OCI-LY7 (cell line): ENCODE measurements around the gene CD2BP2. TPM values are rescaled to one million over a fixed set of nuclear protein-coding genes. Genes with fewer than 3 reads are reported as not detected.

Source experiments
- BruUV-seq: library from RNA; stranded (reverse); fragments of 400-500 nt; replicated peaks from 2 replicates; lab custom pipeline; 2021; lab: Mats Ljungman, UMichigan
- CTCF ChIA-PET: fragments of 300-600 bp; sonication (Branson Sonifier 250); formaldehyde crosslinking; loops from one replicate; lab custom pipeline; 2022; ENCODE audit warnings: antibody characterized with exemption; ENCODE audit not compliant: unreplicated experiment; lab: Charles Lee
- POLR2A ChIA-PET: fragments of 300-600 bp; sonication (Branson Sonifier 250); formaldehyde crosslinking; loops from one replicate; lab custom pipeline; 2022; ENCODE audit warnings: antibody characterized with exemption; lab: Charles Lee
- DNase-seq: peaks from one replicate; pipeline ENCODE4 v3.0.0-alpha.2; 2015; ENCODE audit warnings: low spot score
- H2AFZ ChIP-seq: fragments of 200-600 bp; sonication (generic), shearing (Covaris generic); 2 replicates; pipeline ENCODE4 v1.6.1; 2014; ENCODE audit warnings: mild to moderate bottlenecking, antibody characterized with exemption, low read length, moderate library complexity
- H3K27ac ChIP-seq: fragments of 200-600 bp; sonication (generic); 2 replicates; pipeline ENCODE4 v1.5.1; 2014; ENCODE audit warnings: mixed run types, low read depth, mild to moderate bottlenecking, moderate library complexity, low read length, inconsistent platforms; ENCODE audit not compliant: poor library complexity, severe bottlenecking
- H3K36me3 ChIP-seq: fragments of 200-600 bp; sonication (generic); 2 replicates; pipeline ENCODE4 v1.6.1; 2014; ENCODE audit warnings: mild to moderate bottlenecking, antibody characterized with exemption, low read length, moderate library complexity, mixed read lengths; ENCODE audit not compliant: insufficient read depth
- H3K4me1 ChIP-seq: fragments of 200-600 bp; sonication (generic); 2 replicates; pipeline ENCODE4 v1.5.1; 2014; ENCODE audit warnings: mild to moderate bottlenecking, low read length; ENCODE audit not compliant: insufficient read depth, poor library complexity, severe bottlenecking
- H3K4me2 ChIP-seq: fragments of 200-600 bp; sonication (generic); 2 replicates; pipeline ENCODE4 v1.6.1; 2014; ENCODE audit warnings: mild to moderate bottlenecking, low read length
- H3K4me3 ChIP-seq: fragments of 200-600 bp; sonication (generic); 2 replicates; pipeline ENCODE4 v1.5.1; 2014; ENCODE audit warnings: mild to moderate bottlenecking, low read depth, low read length; ENCODE audit not compliant: poor library complexity, severe bottlenecking
- H3K79me2 ChIP-seq: fragments of 200-600 bp; sonication (generic); 2 replicates; pipeline ENCODE4 v1.6.1; 2016; ENCODE audit warnings: low read depth, mild to moderate bottlenecking, low read length, moderate library complexity, mixed read lengths; ENCODE audit not compliant: insufficient read depth
- H3K9me2 ChIP-seq: fragments of 200-600 bp; sonication (generic); 2 replicates; pipeline ENCODE4 v1.6.1; 2016; ENCODE audit warnings: mild to moderate bottlenecking, low read length, mixed read lengths; ENCODE audit not compliant: insufficient read depth
- H3K9me3 ChIP-seq: fragments of 200-600 bp; sonication (generic); 2 replicates; pipeline ENCODE4 v1.6.1; 2014; ENCODE audit warnings: mild to moderate bottlenecking, mixed run types, low read length, mixed read lengths
- H4K20me1 ChIP-seq: fragments of 200-600 bp; sonication (generic); 2 replicates; pipeline ENCODE4 v1.6.1; 2014; ENCODE audit warnings: mild to moderate bottlenecking, antibody characterized with exemption, low read length, moderate library complexity, mixed read lengths; ENCODE audit not compliant: insufficient read depth
- CTCF ChIP-seq: fragments of 200-600 bp; sonication (generic); conservative IDR thresholded peaks from 2 replicates; pipeline ENCODE4 v1.5.1; 2014; ENCODE audit warnings: mild to moderate bottlenecking, antibody characterized with exemption, low read length, moderate library complexity, mixed read lengths
- EZH2phosphoT487 ChIP-seq: fragments of 200-600 bp; sonication (generic); IDR thresholded peaks from 2 replicates; pipeline ENCODE4 v1.6.1; 2018; ENCODE audit warnings: low read depth, borderline replicate concordance, mild to moderate bottlenecking, mixed run types, antibody characterized with exemption, low read length, moderate library complexity, mixed read lengths
- intact Hi-C: fragments of 100-400 bp; cut with micrococcal nuclease; formaldehyde crosslinking; loops from one replicate; pipeline ENCODE4 v1.10.0; 2022; ENCODE audit not compliant: unreplicated experiment
- total RNA-seq, 2 experiments: library from RNA; depleted of rRNA in 1 of 2; stranded (reverse); fragments of >200 nt in 1 of 2; shearing (Covaris generic) in 1 of 2; gene quantifications; 2 replicates each; pipeline ENCODE4 v1.2.3, GENCODE V29; 2014 to 2022

The CD2BP2 gene
- total RNA-seq, 2 experiments from 2014 or later = 69.2 to 111 TPM

- Histone ChIP-seq H3K9me2 (no peaks in the 10 kb centered on the region), H3K4me2 (peak overlapping the region; percentile 60), H3K9me3 (no peaks in the 10 kb centered on the region), H3K36me3 (peaks cover 30% of the 10 kb centered on the region), H3K4me3 (peak overlapping the region; percentile 63), H3K27ac (no peak overlapping the region), H3K79me2 (peaks cover 17% of the 10 kb centered on the region), H4K20me1 (0 out of 2 replicates have a peak, but pooled peaks cover 5% of the 10 kb centered on the region), H3K4me1 (peaks cover 12% of the 10 kb centered on the region), H2AFZ (no peak overlapping the region; the same call in 1 of the 2 replicates)
- POLR2A ChIA-PET = interaction anchor here (1.2 kb wide), 2 partner anchors 8 to 17 kb away, joined by 3 to 5 read pairs; partner anchors contain the start of gene SEPTIN1
- no peak for TF ChIP-seq EZH2phosphoT487
- TF ChIP-seq CTCF = no peak
- BruUV-seq = no TSS peak
- DNase-seq = no peak
- CTCF ChIA-PET = interaction anchor here (0.7 kb wide), 1 partner anchor 438 kb away, joined by 3 read pairs; the partner anchor contains the start of gene TMEM219
- intact Hi-C loops = loop anchor here (10.0 kb wide), 1 partner anchor 305 kb away; the partner anchor contains the start of genes TBX6 and YPEL3
Observed at GRCh38 chr16:30399435-30400186, 44.5 kb upstream of the CD2BP2 start.

- ChIA-PET CTCF (no interaction called here), POLR2A (interaction anchor here (0.7 to 1.2 kb wide), 3 partner anchors 7 to 46 kb away, joined by 3 to 5 read pairs (median 3); partner anchors contain the start of gene SEPTIN1)
- H3K79me2 ChIP-seq = peaks cover 17% of the 10 kb centered on the region
- H3K4me3 ChIP-seq = no peak overlapping the region
- H3K9me3 ChIP-seq = no peaks in the 10 kb centered on the region
- H3K27ac ChIP-seq = no peak overlapping the region
- H4K20me1 ChIP-seq = 0 out of 2 replicates have a peak, but pooled peaks cover 5% of the 10 kb centered on the region
- TF ChIP-seq CTCF (no peak), EZH2phosphoT487 (no peak)
- peaks cover 20% of the 10 kb centered on the region for H3K4me1 ChIP-seq
- intact Hi-C loops = no loop called here
- no peak overlapping the region for H2AFZ ChIP-seq
- H3K4me2 ChIP-seq = no peak overlapping the region
- H3K9me2 ChIP-seq = no peaks in the 10 kb centered on the region
- peaks cover 30% of the 10 kb centered on the region for H3K36me3 ChIP-seq
- BruUV-seq = no TSS peak
- no peak for DNase-seq
Observed at GRCh38 chr16:30398661-30399434, 43.7 kb upstream of the CD2BP2 start.
